ENCODE data around the gene CLCNKB.
"Not testable (repeated sequence)": the region's sequence is repeated elsewhere in the genome, so short reads cannot be mapped to it uniquely, and the experiment has no call there.

The CLCNKB gene

GRCh38 chr1:16061266-16061665 is 17.7 kb downstream of the CLCNKB start:
- no peak for DNase-seq (ENCODE audit: low spot score)

- not testable (repeated sequence) for DNase-seq (ENCODE audit: low spot score)
Measured at GRCh38 chr1:16061989-16062686, 18.6 kb downstream of the CLCNKB start.

GRCh38 chr1:16062687-16063075 is 19.1 kb downstream of the CLCNKB start:
- DNase-seq (ENCODE audit: low spot score): not testable (repeated sequence)

GRCh38 chr1:16063226-16063829 is 19.7 kb downstream of the CLCNKB start:
- DNase-seq (ENCODE audit: low spot score): no peak

GRCh38 chr1:16063921-16064320 is 20.3 kb downstream of the CLCNKB start:
- no peak for DNase-seq (ENCODE audit: low spot score)

- DNase-seq (ENCODE audit: low spot score): no peak
Measured at GRCh38 chr1:16064536-16065268, 21.1 kb downstream of the CLCNKB start.

GRCh38 chr1:16065269-16065576 is 21.6 kb downstream of the CLCNKB start:
- DNase-seq (ENCODE audit: low spot score): no peak

GRCh38 chr1:16066245-16066644 is 22.7 kb downstream of the CLCNKB start:
- DNase-seq (ENCODE audit: low spot score): no peak

- no peak for DNase-seq (ENCODE audit: low spot score)
Measured at GRCh38 chr1:16067127-16067768, 23.7 kb downstream of the CLCNKB start.

- DNase-seq (ENCODE audit: low spot score): no peak
Measured at GRCh38 chr1:16067933-16068332, 24.4 kb downstream of the CLCNKB start.

- DNase-seq (ENCODE audit: low spot score): no peak
Measured at GRCh38 chr1:16068356-16069270, 25.0 kb downstream of the CLCNKB start.

GRCh38 chr1:16070640-16071355 is 27.2 kb downstream of the CLCNKB start:
- no peak for DNase-seq (ENCODE audit: low spot score)

- no peak for DNase-seq (ENCODE audit: low spot score)
Measured at GRCh38 chr1:16071614-16072013, 28.0 kb downstream of the CLCNKB start.

GRCh38 chr1:16072095-16072494 is 28.5 kb downstream of the CLCNKB start:
- no peak for DNase-seq (ENCODE audit: low spot score)

- DNase-seq (ENCODE audit: low spot score): no peak
Measured at GRCh38 chr1:16072616-16073484, 29.3 kb downstream of the CLCNKB start.

- DNase-seq (ENCODE audit: low spot score): peak; percentile 10
Measured at GRCh38 chr1:16073490-16074119, 30.0 kb downstream of the CLCNKB start, which contains the start of gene FAM131C. Gene FAM131C (minus strand): TSS chr1:16073651. CDS start chr1:16073442, 209 bp downstream.

- DNase-seq (ENCODE audit: low spot score): no peak
Measured at GRCh38 chr1:16074217-16074616, 30.6 kb downstream of the CLCNKB start.

- DNase-seq (ENCODE audit: low spot score): no peak
Measured at GRCh38 chr1:16075337-16076030, 31.9 kb downstream of the CLCNKB start.
